A673 (cell line): Measurements from ENCODE around the gene CRADD.

Experiments
- CTCF ChIP-seq: fragments of 300-800, 200-600 bp; sonication (generic); conservative IDR thresholded peaks from 2 replicates; pipeline ENCODE4 v1.5.1; 2017; ENCODE audit warnings: low read depth, mild to moderate bottlenecking, antibody characterized with exemption, low read length, moderate library complexity, mixed read lengths
- EZH2 ChIP-seq: fragments of 200-600 bp; sonication (generic); IDR thresholded peaks from 2 replicates; pipeline ENCODE4 v1.6.1; 2017; ENCODE audit warnings: borderline replicate concordance, low read depth, mild to moderate bottlenecking, mixed read lengths, antibody characterized with exemption, low read length; ENCODE audit not compliant: poor library complexity, severe bottlenecking

GRCh38 chr12:93896952-93897351 is 219.8 kb downstream of the CRADD start:
- TF ChIP-seq CTCF (no peak), EZH2 (no peak)
